Non-pigmented ciliary epithelial cell (primary cell): ENCODE measurements around the gene ATP8B4.

Experiments
- DNase-seq: peaks from one replicate; pipeline ENCODE4 v3.0.0-alpha.2; 2010; ENCODE audit warnings: low read depth

The ATP8B4 gene

GRCh38 chr15:50059883-50060282, 59.1 kb downstream of the ATP8B4 start:
- no peak for DNase-seq

GRCh38 chr15:50059203-50059772, 59.7 kb downstream of the ATP8B4 start:
- DNase-seq, result no peak

- DNase-seq, result no peak
Measured at GRCh38 chr15:50057905-50058639, 61.0 kb downstream of the ATP8B4 start.

- DNase-seq, result no peak
Measured at GRCh38 chr15:50057196-50057595, 61.8 kb downstream of the ATP8B4 start.

DNA sequence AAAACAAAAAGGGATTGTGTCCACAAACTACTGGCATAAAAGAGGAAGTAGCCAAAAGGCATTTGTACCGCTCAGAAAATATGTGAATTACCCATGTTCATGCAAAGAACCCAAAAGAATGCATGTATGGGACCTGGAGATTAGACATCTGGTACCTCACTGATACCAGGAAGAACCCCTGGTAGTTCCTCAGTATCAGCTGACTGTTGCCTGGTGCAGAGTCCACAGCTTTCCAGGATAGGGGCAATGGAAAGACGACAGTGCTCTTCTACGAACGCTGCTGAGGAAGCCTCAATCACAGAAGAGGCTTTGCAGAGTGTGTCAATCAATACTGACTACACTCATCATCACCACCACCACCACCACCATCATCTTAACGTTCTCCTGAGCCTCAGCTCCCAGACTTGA, 63.3 kb downstream of the ATP8B4 start:
- DNase-seq, result no peak

DNA sequence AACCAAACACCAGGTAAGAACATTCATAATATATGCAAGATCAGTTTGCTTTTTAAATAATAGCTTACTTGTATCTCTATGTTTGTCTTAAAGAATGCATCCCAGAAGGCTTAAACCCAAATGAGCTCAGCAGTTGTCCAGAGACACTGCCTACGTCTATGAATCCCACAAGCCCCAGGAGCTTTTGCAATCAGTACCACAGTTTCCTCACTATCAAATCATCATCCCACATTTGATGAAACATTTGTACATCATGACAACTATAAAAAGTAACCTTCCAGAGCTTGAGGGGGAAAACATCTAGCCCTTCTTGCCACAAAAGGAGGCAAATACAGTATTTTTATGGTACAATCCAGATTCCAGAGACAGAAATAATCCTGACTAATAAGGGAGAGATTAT, 63.7 kb downstream of the ATP8B4 start:
- no peak for DNase-seq

DNA sequence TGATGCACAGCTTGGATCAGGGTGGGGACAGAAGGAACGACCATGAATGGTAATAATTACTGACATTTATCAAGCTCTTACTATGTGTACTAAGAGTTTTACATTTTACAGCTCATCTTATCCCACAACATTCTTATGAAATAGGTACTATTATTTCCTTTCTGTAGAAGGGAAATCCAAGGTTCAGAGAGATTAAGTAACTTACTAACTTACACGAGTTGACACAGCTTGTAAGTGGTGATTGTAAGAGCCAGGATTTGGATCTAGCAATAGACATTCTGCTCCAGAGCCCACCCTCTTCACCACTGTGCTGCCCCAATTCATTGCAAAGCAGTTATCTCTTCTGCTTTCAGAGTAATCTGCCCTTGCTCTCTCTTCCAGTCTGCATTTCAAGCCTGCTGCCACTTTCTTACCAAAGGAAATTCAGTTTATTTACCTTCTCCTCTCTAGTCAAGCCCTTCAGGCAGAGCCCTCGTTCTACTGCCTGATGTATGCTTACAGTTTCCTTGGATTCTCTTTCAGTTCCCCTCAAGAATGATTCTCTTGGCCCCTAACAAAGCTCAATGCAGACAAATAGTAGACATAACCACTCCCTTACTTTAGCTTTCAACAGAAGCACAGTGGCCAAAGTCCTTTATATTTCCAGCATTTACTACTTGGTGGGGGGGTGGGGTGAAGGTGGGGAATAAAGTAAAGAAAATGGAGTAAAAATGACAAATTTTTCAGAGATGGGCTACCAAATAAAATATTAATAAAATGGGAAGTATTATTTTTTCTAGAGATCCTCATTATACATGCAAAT, 65.8 kb downstream of the ATP8B4 start:
- DNase-seq, result no peak

- DNase-seq, result no peak
Measured at GRCh38 chr15:50051811-50052419, 67.1 kb downstream of the ATP8B4 start.

- no peak for DNase-seq
Measured at GRCh38 chr15:50050986-50051743, 67.9 kb downstream of the ATP8B4 start.

- DNase-seq, result no peak
Measured at GRCh38 chr15:50049871-50050270, 69.2 kb downstream of the ATP8B4 start.

GRCh38 chr15:50046867-50047266, 72.2 kb downstream of the ATP8B4 start:
- no peak for DNase-seq

DNA sequence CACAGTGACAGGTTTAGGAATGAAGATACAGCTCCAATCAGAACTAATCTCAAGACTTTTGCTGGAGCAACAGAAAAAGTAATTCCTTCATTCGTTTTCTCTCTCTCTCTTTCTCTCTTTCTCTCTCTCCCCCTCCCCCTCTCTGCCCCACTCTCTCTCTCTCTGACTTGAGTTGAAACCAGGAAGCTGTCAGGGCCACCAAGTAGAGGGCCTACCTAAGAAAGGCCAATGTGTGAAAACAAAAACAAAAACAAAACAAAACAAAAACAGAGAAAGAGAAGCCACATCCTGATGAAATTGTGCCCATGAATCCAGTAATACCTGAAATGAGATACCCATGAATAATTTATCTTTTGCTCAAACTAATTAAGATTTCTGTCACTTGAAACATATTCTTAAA, 72.9 kb downstream of the ATP8B4 start:
- no peak for DNase-seq

- DNase-seq, result no peak
Measured at GRCh38 chr15:50044904-50045303, 74.1 kb downstream of the ATP8B4 start.

- no peak for DNase-seq
Measured at GRCh38 chr15:50044406-50044805, 74.6 kb downstream of the ATP8B4 start.

GRCh38 chr15:50042775-50043174, 76.3 kb downstream of the ATP8B4 start:
- DNase-seq, result no peak

GRCh38 chr15:50030456-50030855, 88.6 kb downstream of the ATP8B4 start:
- no peak for DNase-seq

DNA sequence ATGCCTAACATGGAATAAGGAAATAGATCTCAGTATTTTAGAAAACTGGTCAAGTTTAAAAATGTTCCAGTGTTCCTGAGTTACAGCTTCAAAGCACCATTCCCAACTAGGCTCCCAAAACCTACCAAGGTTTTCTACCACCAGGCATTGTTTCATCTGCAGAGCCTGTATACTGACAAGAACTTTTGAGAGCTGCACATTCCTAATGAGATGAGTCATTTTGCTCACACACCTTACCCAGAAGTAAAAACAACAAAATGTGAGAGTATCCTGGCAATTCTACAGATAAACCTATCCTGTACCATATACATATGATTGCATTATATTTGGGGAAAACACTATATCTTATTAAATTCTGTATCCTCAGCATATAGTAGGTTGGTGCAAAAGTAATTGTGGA, 90.7 kb downstream of the ATP8B4 start:
- no peak for DNase-seq

DNA sequence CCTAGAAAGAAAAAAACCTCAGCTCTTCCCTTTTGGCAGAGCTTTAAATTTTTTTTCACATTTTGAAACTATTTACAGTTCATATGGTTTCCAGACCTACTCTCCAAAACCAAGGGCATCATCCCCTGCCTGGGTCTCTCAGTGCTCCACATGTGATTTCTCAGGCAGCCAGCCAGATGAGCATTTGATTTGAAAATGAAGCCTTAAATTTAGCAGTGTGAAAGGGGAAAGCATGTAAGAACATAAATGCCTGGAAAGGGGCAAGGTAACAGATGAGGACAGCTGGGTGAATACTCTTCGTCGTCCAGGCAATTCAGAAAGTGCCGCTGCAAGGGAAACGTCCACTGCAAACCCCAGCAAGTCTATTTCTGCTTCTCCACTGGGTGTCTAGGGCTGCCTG, 94.8 kb downstream of the ATP8B4 start:
- no peak for DNase-seq

DNA sequence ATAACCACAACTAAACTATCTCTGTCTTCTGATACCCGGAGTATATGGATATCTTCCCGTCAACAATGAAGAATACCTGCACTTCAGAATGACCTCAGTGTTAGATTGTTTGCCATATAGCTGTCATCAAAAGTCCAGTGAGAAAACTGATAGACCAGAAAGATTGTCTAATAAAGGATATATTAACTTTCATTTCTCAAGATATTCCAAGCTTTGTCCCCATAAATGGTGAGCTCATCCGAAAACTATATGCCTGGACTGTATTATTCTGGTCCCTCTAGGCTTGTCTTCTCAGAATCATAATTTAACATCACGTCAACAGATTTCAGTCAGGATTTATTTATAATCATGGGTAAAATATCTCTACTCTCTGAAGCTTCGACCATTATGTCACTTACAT, 100.5 kb downstream of the ATP8B4 start:
- no peak for DNase-seq

- no peak for DNase-seq
Measured at GRCh38 chr15:50017522-50017921, 101.5 kb downstream of the ATP8B4 start.

GRCh38 chr15:50016951-50017350, 102.1 kb downstream of the ATP8B4 start:
- DNase-seq, result no peak

DNA sequence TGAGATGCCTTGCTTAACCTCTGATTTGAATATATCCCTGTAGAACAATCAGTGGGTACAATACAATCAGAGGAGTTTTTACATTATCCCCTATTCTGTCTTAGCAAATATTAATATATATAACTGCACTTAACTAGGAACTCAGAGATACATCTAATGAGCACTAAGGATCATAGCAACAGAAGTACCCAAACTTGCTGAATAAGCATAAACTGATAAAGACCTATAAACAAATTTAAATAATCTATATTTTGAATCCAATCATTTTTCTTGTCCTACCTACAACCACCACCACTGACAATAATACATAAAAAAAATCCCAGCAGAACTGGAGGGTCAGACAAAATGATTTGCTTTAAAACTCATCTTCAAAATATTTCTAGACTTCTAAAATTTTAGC, 106.2 kb downstream of the ATP8B4 start:
- no peak for DNase-seq
